ENCODE results near the gene CCDC184.

GRCh38 chr12:48157018-48157888 is 26.2 kb upstream of the CCDC184 start, which contains the start of gene ASB8:
- TF ChIP-seq EP300 (IDR thresholded peaks at IDR 0.05; ENCODE audit: borderline replicate concordance), result no peak; the same call in 1 of the 2 replicates
- TF ChIP-seq RAD21 (IDR thresholded peaks at IDR 0.05; ENCODE audit: low read depth), result no peak; the same call in 1 of the 2 replicates
- TF ChIP-seq MAX (IDR thresholded peaks at IDR 0.05), result peak; percentile 79
- no peak for TF ChIP-seq EGR1 (IDR thresholded peaks at IDR 0.05)
- TF ChIP-seq CREB1 (IDR thresholded peaks at IDR 0.05; ENCODE audit: low read depth), result peak; percentile 37; the same call in 1 of the 2 replicates
- TF ChIP-seq NFIC (IDR thresholded peaks at IDR 0.05), result peak; percentile 31; the same call in 1 of the 2 replicates
- TF ChIP-seq CEBPB (IDR thresholded peaks at IDR 0.05), result no peak
- no peak for TF ChIP-seq REST (IDR thresholded peaks at IDR 0.05; ENCODE audit: low read depth)
- TF ChIP-seq TAF1 (IDR thresholded peaks at IDR 0.05; ENCODE audit: low read depth), result peak; percentile 79; the same call in 1 of the 2 replicates
- peak; percentile 12; the same call in 1 of the 2 replicates for TF ChIP-seq TEAD4 (IDR thresholded peaks at IDR 0.05)
- peak; percentile 85 for TF ChIP-seq TCF12 (IDR thresholded peaks at IDR 0.05; ENCODE audit: low read depth)
- TF ChIP-seq USF1 (IDR thresholded peaks at IDR 0.05), result peak; percentile 9; the same call in 1 of the 2 replicates

All from Ishikawa (cell line).